GM08714 (cell line): ENCODE results near the gene MAN2A2.

Source experiments
- H3K4me3 ChIP-seq: fragments of 200-500 bp; sonication (Bioruptor generic); 2 replicates; pipeline ENCODE4 v1.5.1; 2014; ENCODE audit warnings: mild to moderate bottlenecking, low read length, inconsistent platforms
- ZNF274 ChIP-seq: IDR thresholded peaks from 2 replicates; pipeline ENCODE4 v1.6.1; 2012; ENCODE audit warnings: mild to moderate bottlenecking, low read depth, low read length

The MAN2A2 gene

GRCh38 chr15:90929246-90930019, 26.3 kb downstream of the MAN2A2 start:
- H3K4me3 ChIP-seq = peak overlapping the region; percentile 81

GRCh38 chr15:90930861-90931574, 27.9 kb downstream of the MAN2A2 start:
- no peak for TF ChIP-seq ZNF274
- peak overlapping the region; percentile 81; the same call in 1 of the 2 replicates for H3K4me3 ChIP-seq

More at GRCh38 chr15:90929246-90930019, 26.3 kb downstream of the MAN2A2 start:
- TF ChIP-seq ZNF274 = no peak

- TF ChIP-seq ZNF274 = no peak
- H3K4me3 ChIP-seq = peak overlapping the region; percentile 81; the same call in 1 of the 2 replicates
Observed at GRCh38 chr15:90931575-90931827, 28.4 kb downstream of the MAN2A2 start.

GRCh38 chr15:90931828-90932659, 28.9 kb downstream of the MAN2A2 start, which contains the start of gene HDDC3:
TSS of gene HDDC3 (minus strand) at chr15:90932549. CDS start at chr15:90932540, 9 bp downstream.
- no peak for TF ChIP-seq ZNF274
- H3K4me3 ChIP-seq = peak within 1 kb of the TSS; percentile 81

- no peak overlapping the region for H3K4me3 ChIP-seq
- TF ChIP-seq ZNF274 = no peak
Observed at GRCh38 chr15:90932660-90932991, 29.5 kb downstream of the MAN2A2 start.

GRCh38 chr15:90933301-90933700, 30.2 kb downstream of the MAN2A2 start:
- no peak for TF ChIP-seq ZNF274
- H3K4me3 ChIP-seq = no peak overlapping the region

GRCh38 chr15:90934256-90934948, 31.3 kb downstream of the MAN2A2 start:
- peak overlapping the region; percentile 75 for H3K4me3 ChIP-seq
- no peak for TF ChIP-seq ZNF274

GRCh38 chr15:90934949-90935751, 32.0 kb downstream of the MAN2A2 start, which contains the start of gene UNC45A:
TSS of gene UNC45A (plus strand) at chr15:90935285. CDS start at chr15:90935325, 40 bp downstream.
- peak within 1 kb of the TSS; percentile 75 for H3K4me3 ChIP-seq
- no peak for TF ChIP-seq ZNF274

GRCh38 chr15:90936823-90937222, 33.7 kb downstream of the MAN2A2 start:
- no peak for TF ChIP-seq ZNF274
- no peak overlapping the region for H3K4me3 ChIP-seq

- no peak overlapping the region for H3K4me3 ChIP-seq
- TF ChIP-seq ZNF274 = no peak
Observed at GRCh38 chr15:90938261-90938660, 35.2 kb downstream of the MAN2A2 start.

- TF ChIP-seq ZNF274 = no peak
- H3K4me3 ChIP-seq = no peak overlapping the region
Observed at GRCh38 chr15:90939756-90940155, 36.7 kb downstream of the MAN2A2 start.

- no peak for TF ChIP-seq ZNF274
- no peak overlapping the region for H3K4me3 ChIP-seq
Observed at GRCh38 chr15:90941038-90941437, 37.9 kb downstream of the MAN2A2 start.

- H3K4me3 ChIP-seq = no peak overlapping the region
- no peak for TF ChIP-seq ZNF274
Observed at GRCh38 chr15:90942354-90943120, 39.4 kb downstream of the MAN2A2 start.
